CD4-positive, alpha-beta T cell treated with Interleukin-1 beta for 1 hour (primary cell): ENCODE measurements around the gene RFPL3.
"Not testable (repeated sequence)": the region's sequence is repeated elsewhere in the genome, so short reads cannot be mapped to it uniquely, and the experiment has no call there.

Experiments
- DNase-seq, 2 donors: peaks; one replicate each; pipeline ENCODE4 v3.0.0-alpha.2; 2020 to 2022

The RFPL3 gene

DNA sequence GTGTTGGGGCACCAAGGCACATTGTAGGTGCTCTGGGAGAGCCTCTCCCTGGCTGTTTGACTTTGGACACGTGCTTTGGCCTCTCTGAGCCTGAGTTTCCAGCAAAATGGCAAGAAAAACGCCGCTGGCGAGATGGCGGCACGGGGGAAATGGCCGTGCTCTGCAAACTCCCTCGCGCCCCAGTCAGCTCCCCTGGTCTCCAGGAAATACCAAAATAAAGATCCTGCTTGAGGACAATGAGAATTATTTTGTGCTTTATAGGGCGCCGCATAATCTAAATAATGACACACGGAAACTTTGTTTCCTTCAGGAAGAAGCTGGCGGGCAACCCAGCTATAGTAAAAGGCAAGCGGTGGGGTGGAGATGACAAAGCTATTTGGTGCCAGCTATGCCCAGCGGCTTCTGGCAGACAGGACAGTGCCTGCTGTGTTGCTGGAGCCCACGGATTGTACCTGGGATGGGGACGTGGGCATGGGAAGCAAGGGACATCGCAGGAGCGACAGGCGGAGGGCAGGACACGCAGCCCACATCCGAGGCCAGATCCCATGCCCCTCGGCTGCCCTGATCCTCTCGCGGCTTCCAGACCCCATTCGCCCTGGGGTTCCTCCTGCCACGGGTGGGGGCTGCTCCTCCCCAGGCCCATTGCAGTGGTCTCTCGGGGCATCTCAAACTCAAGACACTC, 26.3 kb upstream of the RFPL3 start:
- DNase-seq: no peak

DNA sequence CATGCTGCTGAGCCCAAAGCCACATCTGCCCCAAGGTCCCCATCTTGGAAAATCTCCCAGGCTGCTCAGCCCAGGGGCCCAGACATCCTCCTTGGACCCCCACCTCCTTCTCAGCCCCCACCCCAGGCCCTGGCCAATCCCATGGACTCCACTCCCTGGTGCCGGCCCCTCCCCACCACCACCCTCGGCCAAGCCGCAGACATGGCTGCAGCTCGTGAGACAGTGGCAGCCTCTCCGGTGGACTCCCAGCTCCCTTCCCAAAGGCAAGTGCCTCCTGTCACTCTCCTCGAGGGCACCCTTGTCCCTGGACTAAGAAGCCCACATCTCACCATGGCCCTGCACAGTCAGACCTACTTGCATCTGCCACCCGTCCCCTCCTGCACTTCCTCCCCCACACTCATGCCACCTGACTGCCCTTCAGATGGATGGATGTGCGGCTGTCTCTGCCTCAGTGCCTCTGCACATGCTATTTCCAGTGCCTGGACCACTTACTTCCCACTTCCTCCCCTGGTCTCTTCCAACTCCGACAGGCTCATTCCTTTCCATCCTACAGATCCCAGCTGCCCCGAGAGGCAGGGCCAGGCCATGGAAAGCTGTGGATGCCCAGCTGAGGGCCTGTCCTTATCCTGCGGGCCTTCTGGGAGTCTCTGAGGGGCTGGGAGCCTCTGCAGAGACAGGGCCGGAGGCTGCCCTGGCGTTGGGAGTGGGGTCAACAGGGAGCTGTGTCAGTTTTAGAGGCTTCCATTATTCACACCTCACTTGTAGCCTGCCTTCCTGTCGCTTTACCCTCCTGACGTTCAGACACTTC, 25.5 kb upstream of the RFPL3 start:
- no peak for DNase-seq

DNA sequence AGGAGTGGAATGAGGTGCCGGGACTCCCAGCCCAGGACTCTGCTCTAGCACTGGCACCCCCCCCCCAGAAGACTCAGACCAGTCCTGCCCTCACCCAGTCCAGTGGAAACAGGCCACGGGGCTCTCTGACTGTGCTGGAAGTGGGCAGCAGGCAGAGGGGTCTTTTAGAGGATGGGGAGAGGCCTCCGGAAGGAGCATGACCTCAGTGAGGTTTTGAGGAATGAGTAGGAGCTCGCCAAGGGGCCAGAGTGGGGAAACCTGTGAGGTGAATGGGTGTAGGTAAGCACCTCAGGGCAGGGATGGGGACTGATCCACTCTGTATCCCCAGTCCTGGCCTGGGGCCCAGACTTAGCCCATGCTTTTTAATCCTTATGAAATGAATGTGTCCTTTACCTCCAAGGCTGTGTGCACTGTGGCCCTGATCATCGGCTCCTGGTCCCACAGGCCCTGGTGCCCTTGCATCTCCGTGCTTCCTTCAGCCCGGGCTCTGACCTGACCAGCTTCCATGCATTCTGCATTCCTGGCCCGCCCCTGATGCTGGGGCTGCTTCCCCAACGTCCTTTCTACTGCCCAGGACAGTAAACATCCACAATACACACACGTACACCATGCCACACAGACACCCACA, 24.4 kb upstream of the RFPL3 start:
- no peak for DNase-seq

DNA sequence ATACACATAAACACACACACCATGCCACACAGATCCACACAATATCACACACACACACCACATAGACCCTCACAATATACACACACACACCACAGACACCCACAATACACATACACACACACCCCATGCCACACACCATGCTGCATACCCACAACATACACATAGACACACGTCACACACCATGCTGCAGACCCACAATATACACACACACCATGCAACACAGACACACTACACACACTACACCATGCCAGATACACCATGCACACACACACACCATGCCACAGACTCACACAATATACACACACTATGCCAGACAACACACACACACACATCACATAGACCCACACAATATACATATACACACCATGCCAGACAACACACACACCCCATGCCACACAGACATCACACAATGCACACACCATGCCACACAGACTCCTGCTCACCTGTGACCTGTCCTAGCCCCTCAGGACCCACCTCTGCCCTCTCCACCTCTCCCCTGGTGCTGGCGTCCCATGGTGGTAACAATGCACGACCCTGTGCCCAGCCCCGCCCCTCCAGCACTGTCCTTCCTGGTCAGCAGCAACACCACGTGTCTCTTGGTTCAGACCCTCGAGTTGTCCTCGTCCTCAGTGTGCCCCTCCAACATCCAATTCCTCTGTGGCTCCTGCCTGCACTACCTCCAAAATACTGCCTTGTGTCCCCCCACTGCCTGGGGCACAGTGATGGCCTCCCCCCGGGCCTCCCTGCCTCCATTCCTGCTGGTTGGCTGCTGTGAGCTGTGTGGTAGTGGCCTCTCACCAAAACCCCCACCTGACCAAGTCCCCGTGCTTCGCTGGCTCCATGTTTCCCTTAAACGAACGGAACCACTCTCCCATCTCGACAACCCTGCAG, 23.7 kb upstream of the RFPL3 start:
- DNase-seq: no peak

DNA sequence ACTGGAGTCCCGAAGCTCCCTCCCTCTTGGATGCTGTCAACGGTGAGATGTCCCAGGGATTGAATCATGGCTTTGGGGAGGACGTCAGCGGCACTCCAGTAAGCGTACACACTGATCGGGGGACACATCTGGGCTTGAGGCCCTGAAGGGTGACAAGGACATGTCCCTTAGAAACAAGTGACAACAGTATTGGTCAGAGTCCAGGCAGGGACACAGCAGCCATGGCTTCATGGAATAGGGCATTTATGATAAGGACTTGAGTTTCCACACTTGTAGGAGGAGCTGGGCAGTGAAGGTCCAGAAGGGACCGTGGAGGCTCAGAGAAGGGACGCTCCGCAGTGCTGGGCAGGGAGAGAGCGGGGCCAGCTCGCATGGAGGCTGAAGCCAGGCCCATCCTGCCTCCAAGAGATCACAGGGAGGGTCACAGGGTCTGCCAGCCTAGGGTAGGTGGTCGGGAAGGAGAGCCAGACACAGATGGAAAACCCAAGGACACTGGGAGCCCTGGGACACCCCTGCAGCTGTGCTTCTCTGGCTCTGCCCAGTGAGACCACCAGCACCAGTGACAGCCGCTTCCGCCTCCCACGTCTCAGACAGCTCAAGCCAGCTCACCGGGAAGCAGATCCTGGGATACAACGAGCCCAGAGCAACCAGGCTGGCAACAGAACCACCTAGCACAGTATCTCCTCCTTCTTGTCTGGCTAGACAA, 22.9 kb upstream of the RFPL3 start:
- no peak for DNase-seq

DNA sequence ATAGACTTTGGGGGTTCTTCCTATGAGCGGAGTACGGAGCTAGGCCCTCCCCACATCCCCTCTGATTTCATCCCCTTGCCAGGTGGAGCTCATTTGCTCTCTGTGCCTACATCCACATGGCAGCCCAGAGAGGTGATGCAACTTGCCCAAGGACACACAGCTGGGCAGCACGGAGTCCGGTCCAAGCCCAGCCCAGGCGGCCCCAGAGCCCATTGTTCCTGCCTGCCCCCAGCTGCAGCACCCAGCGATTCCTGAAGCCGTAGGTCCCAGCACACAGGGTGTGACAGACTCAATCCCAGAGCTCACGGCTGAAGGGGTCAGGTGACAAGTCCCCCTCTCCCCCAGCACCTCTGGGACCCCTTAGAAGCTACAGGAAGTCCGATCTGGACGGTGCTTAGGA, 22.2 kb upstream of the RFPL3 start:
- DNase-seq: no peak

DNA sequence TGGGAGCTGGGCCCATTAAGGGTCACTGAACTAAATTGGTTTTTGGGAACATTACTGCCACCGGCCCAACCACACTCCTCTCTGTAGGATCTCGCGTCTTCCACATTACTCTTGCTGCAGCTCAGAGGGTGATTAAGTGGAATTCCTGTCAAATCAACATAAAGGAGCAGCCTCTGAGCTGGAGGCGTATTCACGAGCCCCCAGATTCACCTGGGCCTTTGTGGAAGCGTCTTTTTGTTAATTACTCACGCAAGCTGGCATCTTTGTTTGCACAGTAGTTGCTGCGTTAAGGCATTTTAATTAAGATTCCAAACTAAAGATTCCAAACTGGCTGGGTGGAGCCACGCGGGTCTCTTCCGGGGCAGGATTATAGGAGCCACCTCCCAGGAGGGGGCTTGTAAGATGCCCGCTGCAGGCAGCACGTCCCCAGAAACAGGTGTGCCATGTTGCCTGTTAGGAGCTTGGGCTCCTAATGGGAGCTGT, 21.5 kb upstream of the RFPL3 start:
- no peak for DNase-seq

DNA sequence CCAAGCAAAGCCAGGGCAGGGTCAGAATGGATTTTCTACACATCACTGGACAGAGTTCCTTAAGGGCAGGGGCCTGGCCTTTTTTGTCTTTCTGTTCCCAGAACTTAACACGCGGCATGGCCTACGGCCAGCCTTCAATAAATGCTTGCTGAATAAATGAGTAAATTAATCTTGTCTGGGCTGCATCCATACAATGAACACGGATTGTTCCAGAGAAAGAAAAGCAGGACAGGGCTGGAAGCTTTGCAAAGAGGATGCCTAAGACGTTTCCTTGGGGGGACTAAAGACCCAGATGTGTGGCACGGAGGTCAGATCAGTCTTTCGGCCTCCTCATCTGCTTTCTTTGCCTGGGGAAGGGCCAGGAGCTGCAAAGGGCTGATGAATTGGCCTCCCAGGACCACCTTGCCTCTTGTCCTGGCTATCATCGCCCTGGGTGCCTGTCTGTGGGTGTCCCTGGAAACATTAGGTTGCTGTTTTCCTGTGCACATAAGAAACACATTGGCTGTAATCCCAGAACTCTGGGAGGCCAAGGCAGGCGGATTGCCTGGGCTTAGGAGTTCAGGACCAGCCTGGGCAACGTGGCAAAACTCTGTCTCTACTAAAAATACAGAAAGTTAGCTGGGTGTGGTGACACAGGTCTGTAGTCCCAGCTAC, 20.8 kb upstream of the RFPL3 start:
- DNase-seq: no peak

DNA sequence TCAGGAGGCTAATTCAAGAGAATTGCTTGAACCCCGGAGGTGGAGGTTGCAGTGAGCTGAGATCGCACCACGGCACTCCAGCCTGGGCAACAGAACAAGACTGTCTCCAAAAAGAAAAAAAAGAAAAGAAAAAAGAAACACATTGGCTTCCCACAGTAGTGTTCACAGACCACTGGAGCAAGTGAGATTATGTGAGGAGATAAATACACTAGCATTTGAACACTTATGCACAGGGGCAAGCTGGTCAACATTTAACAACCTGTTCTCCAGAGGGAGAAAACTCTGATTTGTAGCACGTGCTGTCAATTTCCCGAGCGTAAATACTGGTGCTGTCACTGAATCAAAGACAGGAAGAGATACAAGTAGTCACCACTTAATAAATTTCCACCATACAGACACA, 20.2 kb upstream of the RFPL3 start:
- DNase-seq: not testable (repeated sequence)

DNA sequence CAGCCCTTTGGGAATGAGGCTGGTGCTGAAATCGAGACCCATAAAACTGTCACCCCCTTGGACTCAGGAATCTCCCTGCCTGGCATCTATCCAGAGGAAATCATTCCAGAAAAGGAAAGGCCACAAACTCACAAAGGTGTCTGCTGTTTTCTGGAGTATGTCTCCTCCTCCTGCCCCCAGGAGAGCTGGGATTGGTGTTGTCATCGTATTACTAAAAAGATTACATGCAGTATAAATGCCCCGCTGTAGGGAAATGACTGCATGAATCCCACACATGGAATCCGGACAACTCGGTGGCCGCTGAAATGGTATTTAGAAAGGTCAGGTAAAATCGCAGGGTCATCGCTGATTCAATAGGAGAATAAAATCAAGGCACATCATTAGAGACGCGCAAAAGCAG, 18.9 kb upstream of the RFPL3 start:
- no peak for DNase-seq

DNA sequence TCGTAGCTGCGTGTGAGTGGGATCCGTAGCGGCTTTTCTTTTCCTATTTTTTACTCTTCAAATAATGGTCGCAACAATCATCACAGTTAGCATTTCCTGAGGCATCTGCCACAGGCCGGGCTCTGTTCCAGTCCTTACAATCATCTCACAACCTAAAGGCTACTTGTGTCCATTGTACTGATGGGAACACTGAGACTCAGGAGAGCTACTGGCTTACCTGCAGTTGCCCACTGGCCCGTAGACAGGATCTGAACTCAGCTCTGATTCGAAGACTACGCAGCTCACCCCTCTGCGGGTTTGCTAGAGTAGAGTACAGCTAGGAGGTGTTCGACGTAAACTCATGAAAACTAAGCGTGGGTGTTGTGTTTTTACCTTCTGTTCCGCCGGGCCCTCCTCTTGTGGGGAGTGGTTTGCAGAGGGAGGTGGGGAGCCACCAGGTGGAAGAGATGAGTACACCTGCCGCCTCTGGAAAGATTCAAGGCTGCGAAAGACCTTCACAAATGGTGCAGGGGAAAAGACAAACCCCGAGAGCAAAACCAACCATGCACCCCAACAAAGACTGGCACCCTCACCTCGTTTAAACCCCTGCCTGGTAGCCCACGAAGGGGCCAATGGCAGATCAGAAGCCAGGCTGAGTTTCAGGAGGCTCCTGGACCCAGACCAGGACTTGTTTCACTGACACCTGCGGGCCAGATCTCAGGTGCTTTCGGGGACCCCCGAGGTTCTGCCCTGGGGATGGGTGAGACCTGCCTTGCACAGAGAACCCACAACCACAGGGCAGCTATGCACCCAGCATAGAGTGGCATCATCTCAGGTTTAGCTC, 18.3 kb upstream of the RFPL3 start:
- no peak for DNase-seq

DNA sequence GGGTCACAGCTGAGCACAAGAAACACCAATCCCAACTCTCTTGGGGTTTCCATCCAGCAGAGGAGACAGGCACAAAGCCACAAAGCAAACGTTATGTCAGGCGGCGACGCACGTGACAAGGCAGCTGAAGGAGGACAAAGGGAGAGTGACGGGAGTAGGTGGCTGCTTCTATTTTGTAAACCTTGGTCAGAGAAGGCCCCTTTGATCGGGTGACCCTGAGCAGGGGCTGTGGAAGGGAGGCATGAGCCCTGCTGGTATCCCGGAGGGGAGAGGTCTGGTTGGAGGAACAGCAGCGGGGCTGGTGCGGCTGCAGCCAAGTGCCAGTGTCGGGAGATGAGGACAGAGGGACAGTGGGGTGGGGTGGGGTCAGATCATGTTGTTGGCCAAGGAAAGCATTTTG, 17.3 kb upstream of the RFPL3 start:
- DNase-seq: no peak

DNA sequence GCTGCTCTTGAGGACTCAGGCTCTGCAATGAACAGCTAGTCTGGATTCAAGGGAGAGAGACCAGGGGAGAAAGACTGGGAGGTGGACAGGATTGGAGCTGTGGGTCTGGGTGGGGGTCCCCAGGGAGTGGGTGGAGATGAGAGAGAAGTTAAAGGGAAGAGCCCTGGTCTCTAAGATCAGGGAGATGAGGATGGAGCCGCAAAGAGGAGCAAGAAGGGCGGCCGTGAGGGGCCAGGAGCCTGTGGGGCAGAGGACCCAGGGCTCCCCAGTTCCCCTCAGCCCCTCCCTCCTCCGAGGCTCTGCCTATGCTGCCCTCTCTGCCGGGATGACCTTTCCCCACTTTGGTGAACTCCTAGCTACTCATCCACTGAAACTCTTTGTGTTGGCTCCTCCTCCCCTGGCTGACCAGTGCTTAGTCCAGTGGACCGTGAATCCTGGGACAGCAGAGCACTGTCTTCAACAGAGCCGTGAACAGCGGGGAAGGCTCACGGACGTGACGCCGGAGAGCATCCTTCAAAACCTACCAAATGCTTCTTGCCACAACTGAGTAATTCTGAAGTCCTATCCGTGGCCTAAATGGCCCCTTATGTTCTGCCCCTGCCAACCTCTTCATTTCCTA, 16.4 kb upstream of the RFPL3 start:
- no peak for DNase-seq

DNA sequence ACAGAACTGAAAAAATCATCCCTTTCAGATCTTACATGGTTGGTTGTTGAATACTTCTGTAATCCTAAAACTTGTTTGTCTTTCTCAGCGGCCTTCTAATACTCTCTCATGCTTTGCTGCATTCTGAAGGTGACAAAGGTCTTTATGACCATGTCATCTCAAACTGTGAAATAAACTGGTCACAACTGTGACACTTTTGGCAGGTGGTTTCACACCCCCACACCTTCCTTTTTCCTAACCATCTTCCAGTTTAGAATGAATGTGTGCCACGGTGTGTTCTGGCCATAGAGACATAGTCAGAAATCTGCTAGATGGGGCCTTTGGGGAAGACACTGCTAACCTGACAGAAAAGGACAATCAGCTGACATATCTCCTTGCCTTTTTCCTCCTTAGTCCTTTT, 14.7 kb upstream of the RFPL3 start:
- DNase-seq: no peak

DNA sequence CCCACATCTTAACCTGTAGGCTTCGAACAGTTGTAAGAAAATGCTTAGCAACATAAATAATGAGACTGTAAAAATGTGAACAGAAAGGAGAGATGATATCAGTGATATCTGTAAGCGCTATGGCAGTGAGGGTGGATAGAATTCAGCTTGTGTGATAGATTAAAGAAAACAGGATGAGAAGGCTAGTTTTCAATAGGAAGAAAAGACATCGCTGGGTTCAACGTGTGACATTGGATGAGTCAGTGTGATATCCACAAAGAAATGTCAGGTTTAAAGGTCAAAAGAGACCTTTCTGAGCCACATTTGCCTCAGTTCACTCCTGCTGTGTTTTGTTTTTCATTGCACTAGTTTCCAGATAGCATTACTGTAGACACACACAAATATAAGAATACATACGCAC, 13.7 kb upstream of the RFPL3 start:
- no peak for DNase-seq

DNA sequence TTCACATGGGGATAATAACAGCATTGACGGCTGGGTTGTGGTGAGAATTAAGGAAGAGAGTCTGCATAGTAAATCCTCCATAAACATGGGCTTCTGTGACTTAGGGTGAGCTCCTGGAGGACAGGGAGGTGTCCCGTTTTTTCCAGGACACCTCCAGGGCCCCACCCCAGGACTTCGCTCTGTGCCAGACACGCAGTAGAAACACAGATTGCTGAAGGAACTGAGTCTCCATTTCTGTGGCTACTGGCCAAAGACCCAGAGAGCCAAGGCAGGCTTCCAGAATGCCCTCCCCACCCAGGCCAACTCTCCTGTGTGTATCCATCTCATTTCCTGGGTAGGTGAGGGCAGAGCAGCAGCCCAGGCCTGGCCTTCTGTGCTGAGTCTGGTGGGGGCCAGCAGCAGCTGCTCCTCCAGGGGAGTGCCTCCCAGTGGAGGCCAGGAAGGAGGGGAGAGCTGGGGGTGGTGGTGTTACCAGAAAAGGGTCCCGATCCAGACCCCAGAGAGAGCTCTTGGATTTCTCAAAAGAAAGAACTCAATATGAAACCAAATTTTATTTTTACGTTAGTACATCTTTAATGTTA, 9.5 kb upstream of the RFPL3 start:
- no peak for DNase-seq

DNA sequence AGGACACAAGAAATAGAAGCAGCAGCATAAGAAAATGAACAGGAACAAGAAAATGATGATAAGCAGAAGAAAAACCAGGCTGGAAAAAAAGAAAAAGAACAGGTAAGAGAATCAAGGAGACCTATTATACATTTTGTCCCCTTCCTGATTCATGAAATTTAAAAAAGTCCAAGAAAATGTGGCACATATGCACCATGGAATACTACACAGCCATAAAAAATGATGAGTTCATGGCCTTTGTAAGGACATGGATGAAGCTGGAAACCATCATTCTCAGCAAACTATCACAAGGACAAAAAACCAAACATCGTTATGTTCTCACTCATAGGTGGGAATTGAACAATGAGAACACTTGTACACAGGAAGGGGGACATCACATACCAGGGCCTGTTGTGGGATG, 5.8 kb upstream of the RFPL3 start:
- DNase-seq: not testable (repeated sequence)

DNA sequence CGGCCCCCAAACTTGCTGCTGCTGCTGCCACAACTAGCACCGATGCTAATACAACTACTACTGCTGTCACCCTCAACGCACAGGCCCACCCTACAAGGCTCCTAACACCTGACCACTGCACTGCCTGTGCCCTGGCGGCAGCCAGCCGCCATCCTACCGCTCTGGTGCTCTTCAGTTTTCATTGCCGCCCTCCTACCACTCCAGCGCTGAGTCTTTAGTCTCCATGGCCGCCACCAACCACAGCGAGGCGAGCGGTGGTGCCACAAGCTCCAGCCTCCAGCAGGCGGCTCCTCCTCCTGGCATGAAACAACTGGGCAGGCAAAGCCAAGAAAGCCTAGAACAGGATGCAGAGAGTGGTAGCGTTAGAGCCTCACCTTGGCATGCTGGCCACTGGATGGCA, 5.0 kb upstream of the RFPL3 start:
- no peak for DNase-seq

DNA sequence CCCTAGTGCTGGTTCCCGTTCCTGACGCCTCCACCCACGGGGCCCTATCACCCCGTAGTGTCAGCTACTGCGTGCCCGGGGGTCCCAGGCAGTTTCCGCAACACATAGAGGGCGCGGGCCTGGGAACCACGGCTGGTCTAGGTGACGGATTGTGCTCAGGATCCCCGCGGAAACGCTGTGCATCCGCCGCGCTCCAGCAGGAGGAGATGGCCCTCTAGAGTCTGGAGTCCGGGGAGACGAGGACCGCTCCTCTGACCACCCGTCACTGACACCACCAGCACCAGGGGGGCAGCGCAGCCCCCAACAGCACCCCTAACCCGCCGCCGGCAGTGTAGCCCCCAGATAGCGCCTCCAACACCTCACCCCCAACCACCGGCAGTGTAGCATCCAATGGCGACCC, 4.4 kb upstream of the RFPL3 start:
- no peak for DNase-seq

DNA sequence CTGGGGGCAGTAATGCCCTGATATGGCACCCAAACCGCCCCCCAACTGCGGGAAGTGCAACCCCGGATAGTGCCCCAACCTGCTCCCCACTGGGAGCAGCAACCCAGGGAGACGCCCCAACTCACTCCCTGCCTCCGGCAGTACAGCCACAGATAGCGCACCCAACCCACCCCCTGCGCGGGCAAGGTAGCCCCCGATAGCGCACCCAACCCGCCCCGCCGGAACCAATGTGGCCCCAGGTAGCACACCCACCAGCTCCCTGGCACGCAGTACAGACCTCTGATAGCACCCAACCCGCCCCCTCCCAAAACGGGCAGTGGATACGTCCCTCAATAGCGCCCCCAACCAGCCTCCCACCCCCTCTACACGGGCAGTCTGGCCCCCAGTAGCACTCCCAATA, 3.8 kb upstream of the RFPL3 start:
- DNase-seq: no peak
